CD4-positive, alpha-beta T cell treated with Interleukin-21 for 1 hour (primary cell): ENCODE measurements around the gene PYGB.
"Not testable (repeated sequence)": the region's sequence is repeated elsewhere in the genome, so short reads cannot be mapped to it uniquely, and the experiment has no call there.

Experiments used
- DNase-seq: peaks from one replicate; pipeline ENCODE4 v3.0.0-alpha.2; 2020

The PYGB gene

GRCh38 chr20:25230166-25230831, 17.6 kb upstream of the PYGB start:
- no peak for DNase-seq

GRCh38 chr20:25233016-25233772, 14.7 kb upstream of the PYGB start:
- no peak for DNase-seq

GRCh38 chr20:25234009-25234849, 13.7 kb upstream of the PYGB start:
- DNase-seq: not testable (repeated sequence)

- DNase-seq: no peak
These were observed 11.2 kb upstream of the PYGB start for GRCh38 chr20:25236450-25237304.

GRCh38 chr20:25237610-25238318, 10.1 kb upstream of the PYGB start:
- no peak for DNase-seq

- no peak for DNase-seq
These were observed 9.4 kb upstream of the PYGB start for GRCh38 chr20:25238319-25239037.

- DNase-seq: no peak
These were observed 8.2 kb upstream of the PYGB start for GRCh38 chr20:25239387-25240370.

- not testable (repeated sequence) for DNase-seq
These were observed 6.8 kb upstream of the PYGB start for GRCh38 chr20:25240851-25241658.

- DNase-seq: not testable (repeated sequence)
These were observed 6.3 kb upstream of the PYGB start for GRCh38 chr20:25241659-25241955.

- no peak for DNase-seq
These were observed 5.7 kb upstream of the PYGB start for GRCh38 chr20:25242231-25242630.

- DNase-seq: no peak
These were observed 4.4 kb upstream of the PYGB start for GRCh38 chr20:25243416-25243979.

GRCh38 chr20:25244976-25245375, 2.9 kb upstream of the PYGB start:
- no peak for DNase-seq

GRCh38 chr20:25245461-25245860, 2.4 kb upstream of the PYGB start:
- no peak for DNase-seq

GRCh38 chr20:25246182-25246999, 1.5 kb upstream of the PYGB start:
- DNase-seq: no peak

- no peak for DNase-seq
These were observed 826 bp upstream of the PYGB start for GRCh38 chr20:25247000-25247517.

- no peak for DNase-seq
These were observed 348 bp upstream of the PYGB start for GRCh38 chr20:25247518-25247955.

GRCh38 chr20:25248786-25249172, 894 bp downstream of the PYGB start:
- no peak for DNase-seq
